ENCODE data around the gene NOP53. TPM values are rescaled to one million over a fixed set of nuclear protein-coding genes. Genes with fewer than 3 reads are reported as not detected.
A peak's percentile ranks its signal among the peaks of the same experiment; 100 is the strongest.

The NOP53 gene
- total and polyA plus RNA-seq, 9 of the 15 experiments (the other 6 are each of a cell fraction or from before 2014, with no cell fraction given), result 6.5 to 274 (median 145) TPM

DNA sequence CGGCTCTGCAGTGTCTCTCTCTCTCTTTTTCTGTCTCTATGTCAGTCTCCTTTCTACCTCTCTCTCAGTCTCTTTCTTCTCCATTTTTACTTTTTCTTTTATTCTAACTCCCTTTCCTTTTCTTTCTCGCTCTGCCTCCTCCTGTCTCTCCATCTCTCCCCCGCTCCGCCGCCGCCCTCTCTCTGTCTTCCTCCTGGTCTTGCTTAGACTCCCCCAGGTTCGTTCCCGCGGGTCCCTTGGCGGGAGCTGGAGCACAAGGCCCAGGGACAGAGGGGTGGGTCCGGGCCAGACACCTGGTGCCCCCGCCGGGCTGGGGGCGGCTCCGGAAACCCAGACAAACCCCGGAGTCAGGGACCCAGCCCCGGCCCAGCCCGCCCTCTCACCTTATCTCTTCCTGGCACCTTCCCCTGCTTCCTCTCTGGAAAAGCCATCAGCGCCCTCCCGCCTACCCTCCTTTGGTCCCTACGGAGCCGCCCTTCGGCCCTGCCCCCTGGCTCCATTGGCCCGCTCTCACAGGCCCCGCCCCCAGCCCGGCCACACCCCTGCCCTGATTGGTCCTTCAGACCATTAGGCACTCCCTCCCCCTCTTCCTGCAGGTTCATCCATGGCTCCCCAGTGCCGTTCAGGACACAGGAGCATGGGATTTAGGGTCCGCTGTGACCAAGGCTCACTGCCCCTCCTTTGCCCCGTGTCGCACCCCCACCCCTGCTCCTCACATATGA is 15.4 kb upstream of the NOP53 start (continued):
- TF ChIP-seq, protein P1, sequence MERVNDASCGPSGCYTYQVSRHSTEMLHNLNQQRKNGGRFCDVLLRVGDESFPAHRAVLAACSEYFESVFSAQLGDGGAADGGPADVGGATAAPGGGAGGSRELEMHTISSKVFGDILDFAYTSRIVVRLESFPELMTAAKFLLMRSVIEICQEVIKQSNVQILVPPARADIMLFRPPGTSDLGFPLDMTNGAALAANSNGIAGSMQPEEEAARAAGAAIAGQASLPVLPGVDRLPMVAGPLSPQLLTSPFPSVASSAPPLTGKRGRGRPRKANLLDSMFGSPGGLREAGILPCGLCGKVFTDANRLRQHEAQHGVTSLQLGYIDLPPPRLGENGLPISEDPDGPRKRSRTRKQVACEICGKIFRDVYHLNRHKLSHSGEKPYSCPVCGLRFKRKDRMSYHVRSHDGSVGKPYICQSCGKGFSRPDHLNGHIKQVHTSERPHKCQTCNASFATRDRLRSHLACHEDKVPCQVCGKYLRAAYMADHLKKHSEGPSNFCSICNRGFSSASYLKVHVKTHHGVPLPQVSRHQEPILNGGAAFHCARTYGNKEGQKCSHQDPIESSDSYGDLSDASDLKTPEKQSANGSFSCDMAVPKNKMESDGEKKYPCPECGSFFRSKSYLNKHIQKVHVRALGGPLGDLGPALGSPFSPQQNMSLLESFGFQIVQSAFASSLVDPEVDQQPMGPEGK (CRISPR knock-in tag; IDR thresholded peaks at IDR 0.05; ENCODE audit: borderline replicate concordance), result no peak
- TF ChIP-seq, protein P2, sequence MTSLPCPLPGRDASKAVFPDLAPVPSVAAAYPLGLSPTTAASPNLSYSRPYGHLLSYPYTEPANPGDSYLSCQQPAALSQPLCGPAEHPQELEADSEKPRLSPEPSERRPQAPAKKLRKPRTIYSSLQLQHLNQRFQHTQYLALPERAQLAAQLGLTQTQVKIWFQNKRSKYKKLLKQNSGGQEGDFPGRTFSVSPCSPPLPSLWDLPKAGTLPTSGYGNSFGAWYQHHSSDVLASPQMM (CRISPR knock-in tag; IDR thresholded peaks at IDR 0.05), result no peak
- TF ChIP-seq ARNT (IDR thresholded peaks at IDR 0.05) (peak in 1 of 2 experiments; percentile 25; a peak in 1 of 4 replicates), DACH1 (IDR thresholded peaks at IDR 0.05; ENCODE audit: partially characterized antibody) (peak; percentile 18), GATA2 (CRISPR knock-in tag; IDR thresholded peaks at IDR 0.05) (peak; percentile 52; the same call in 1 of the 2 replicates), ZNF311 (CRISPR knock-in tag; IDR thresholded peaks at IDR 0.05) (no peak), GABPB1 (CRISPR knock-in tag; IDR thresholded peaks at IDR 0.05) (peak; percentile 64; the same call in 1 of the 2 replicates), CXXC5 (CRISPR knock-in tag; IDR thresholded peaks at IDR 0.05) (peak; percentile 44; the same call in 1 of the 2 replicates), SMARCA5 (IDR thresholded peaks at IDR 0.05) (peak; percentile 91), ARID1B (IDR thresholded peaks at IDR 0.05) (peak; percentile 93)
- TF ChIP-seq, protein P3, sequence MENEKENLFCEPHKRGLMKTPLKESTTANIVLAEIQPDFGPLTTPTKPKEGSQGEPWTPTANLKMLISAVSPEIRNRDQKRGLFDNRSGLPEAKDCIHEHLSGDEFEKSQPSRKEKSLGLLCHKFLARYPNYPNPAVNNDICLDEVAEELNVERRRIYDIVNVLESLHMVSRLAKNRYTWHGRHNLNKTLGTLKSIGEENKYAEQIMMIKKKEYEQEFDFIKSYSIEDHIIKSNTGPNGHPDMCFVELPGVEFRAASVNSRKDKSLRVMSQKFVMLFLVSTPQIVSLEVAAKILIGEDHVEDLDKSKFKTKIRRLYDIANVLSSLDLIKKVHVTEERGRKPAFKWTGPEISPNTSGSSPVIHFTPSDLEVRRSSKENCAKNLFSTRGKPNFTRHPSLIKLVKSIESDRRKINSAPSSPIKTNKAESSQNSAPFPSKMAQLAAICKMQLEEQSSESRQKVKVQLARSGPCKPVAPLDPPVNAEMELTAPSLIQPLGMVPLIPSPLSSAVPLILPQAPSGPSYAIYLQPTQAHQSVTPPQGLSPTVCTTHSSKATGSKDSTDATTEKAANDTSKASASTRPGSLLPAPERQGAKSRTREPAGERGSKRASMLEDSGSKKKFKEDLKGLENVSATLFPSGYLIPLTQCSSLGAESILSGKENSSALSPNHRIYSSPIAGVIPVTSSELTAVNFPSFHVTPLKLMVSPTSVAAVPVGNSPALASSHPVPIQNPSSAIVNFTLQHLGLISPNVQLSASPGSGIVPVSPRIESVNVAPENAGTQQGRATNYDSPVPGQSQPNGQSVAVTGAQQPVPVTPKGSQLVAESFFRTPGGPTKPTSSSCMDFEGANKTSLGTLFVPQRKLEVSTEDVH (IDR thresholded peaks at IDR 0.05; ENCODE audit: low read depth, partially characterized antibody), result peak; percentile 85
- TF ChIP-seq, protein P4, sequence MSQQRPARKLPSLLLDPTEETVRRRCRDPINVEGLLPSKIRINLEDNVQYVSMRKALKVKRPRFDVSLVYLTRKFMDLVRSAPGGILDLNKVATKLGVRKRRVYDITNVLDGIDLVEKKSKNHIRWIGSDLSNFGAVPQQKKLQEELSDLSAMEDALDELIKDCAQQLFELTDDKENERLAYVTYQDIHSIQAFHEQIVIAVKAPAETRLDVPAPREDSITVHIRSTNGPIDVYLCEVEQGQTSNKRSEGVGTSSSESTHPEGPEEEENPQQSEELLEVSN (IDR thresholded peaks at IDR 0.05; ENCODE audit: borderline replicate concordance in 1 of 2, extremely low read depth in 1 of 2, insufficient read depth in 1 of 2, insufficient read length in 1 of 2, low read depth in 1 of 2, low read length in 1 of 2, poor library complexity in 1 of 2, severe bottlenecking in 1 of 2), result peak in 1 of 2 experiments; percentile 92
- TF ChIP-seq, protein P5, sequence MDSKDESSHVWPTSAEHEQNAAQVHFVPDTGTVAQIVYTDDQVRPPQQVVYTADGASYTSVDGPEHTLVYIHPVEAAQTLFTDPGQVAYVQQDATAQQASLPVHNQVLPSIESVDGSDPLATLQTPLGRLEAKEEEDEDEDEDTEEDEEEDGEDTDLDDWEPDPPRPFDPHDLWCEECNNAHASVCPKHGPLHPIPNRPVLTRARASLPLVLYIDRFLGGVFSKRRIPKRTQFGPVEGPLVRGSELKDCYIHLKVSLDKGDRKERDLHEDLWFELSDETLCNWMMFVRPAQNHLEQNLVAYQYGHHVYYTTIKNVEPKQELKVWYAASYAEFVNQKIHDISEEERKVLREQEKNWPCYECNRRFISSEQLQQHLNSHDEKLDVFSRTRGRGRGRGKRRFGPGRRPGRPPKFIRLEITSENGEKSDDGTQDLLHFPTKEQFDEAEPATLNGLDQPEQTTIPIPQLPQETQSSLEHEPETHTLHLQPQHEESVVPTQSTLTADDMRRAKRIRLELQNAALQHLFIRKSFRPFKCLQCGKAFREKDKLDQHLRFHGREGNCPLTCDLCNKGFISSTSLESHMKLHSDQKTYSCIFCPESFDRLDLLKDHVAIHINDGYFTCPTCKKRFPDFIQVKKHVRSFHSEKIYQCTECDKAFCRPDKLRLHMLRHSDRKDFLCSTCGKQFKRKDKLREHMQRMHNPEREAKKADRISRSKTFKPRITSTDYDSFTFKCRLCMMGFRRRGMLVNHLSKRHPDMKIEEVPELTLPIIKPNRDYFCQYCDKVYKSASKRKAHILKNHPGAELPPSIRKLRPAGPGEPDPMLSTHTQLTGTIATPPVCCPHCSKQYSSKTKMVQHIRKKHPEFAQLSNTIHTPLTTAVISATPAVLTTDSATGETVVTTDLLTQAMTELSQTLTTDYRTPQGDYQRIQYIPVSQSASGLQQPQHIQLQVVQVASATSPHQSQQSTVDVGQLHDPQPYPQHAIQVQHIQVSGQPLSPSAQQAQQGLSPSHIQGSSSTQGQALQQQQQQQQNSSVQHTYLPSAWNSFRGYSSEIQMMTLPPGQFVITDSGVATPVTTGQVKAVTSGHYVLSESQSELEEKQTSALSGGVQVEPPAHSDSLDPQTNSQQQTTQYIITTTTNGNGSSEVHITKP (IDR thresholded peaks at IDR 0.05; ENCODE audit: partially characterized antibody), result peak; percentile 90
